GM12892 (cell line): ENCODE data around the gene THUMPD1.

Source experiments
- POLR2A ChIP-seq: IDR thresholded peaks from 2 replicates; pipeline ENCODE4 v1.6.1; 2011; ENCODE audit warnings: low read depth, low read length, control low read depth
- TAF1 ChIP-seq: IDR thresholded peaks from 2 replicates; pipeline ENCODE4 v1.6.1; 2011; ENCODE audit warnings: low read depth, mild to moderate bottlenecking, control low read depth, low read length, borderline replicate concordance

- TF ChIP-seq POLR2A, result no peak
- no peak for TF ChIP-seq TAF1
These were observed 14.4 kb downstream of the THUMPD1 start for GRCh38 chr16:20727181-20727580.
